OCI-M1 (cell line): ENCODE results near the gene DNAJB6.

Experiments used
- DNase-seq: peaks from one replicate; lab custom pipeline; 2025; lab: John Stamatoyannopoulos, UW

DNAJB6 gene

GRCh38 chr7:157368955-157369354 lies 32.2 kb downstream of the DNAJB6 start:
- DNase-seq, result no peak

- no peak for DNase-seq
These were observed 33.9 kb downstream of the DNAJB6 start for GRCh38 chr7:157370742-157371141.

- DNase-seq, result no peak
These were observed 34.5 kb downstream of the DNAJB6 start for GRCh38 chr7:157371296-157371695.

- no peak for DNase-seq
These were observed 35.8 kb downstream of the DNAJB6 start for GRCh38 chr7:157372300-157373232.

- DNase-seq, result no peak
These were observed 36.7 kb downstream of the DNAJB6 start for GRCh38 chr7:157373493-157373892.

- DNase-seq, result no peak
These were observed 38.6 kb downstream of the DNAJB6 start for GRCh38 chr7:157375410-157375809.

- no peak for DNase-seq
These were observed 40.8 kb downstream of the DNAJB6 start for GRCh38 chr7:157377436-157378124.

GRCh38 chr7:157378390-157378789 lies 41.6 kb downstream of the DNAJB6 start:
- DNase-seq, result no peak

GRCh38 chr7:157379493-157379892 lies 42.7 kb downstream of the DNAJB6 start:
- no peak for DNase-seq

GRCh38 chr7:157380416-157380815 lies 43.6 kb downstream of the DNAJB6 start:
- no peak for DNase-seq

- DNase-seq, result no peak
These were observed 47.1 kb downstream of the DNAJB6 start for GRCh38 chr7:157383868-157384267.

- no peak for DNase-seq
These were observed 47.5 kb downstream of the DNAJB6 start for GRCh38 chr7:157384301-157384700.

GRCh38 chr7:157386979-157387800 lies 50.4 kb downstream of the DNAJB6 start:
- peak; percentile 48 for DNase-seq

- DNase-seq, result no peak
These were observed 51.5 kb downstream of the DNAJB6 start for GRCh38 chr7:157388301-157388700.

- DNase-seq, result no peak
These were observed 53.3 kb downstream of the DNAJB6 start for GRCh38 chr7:157389951-157390730.

- no peak for DNase-seq
These were observed 54.4 kb downstream of the DNAJB6 start for GRCh38 chr7:157391036-157391710.

- DNase-seq, result no peak
These were observed 55.6 kb downstream of the DNAJB6 start for GRCh38 chr7:157392256-157393037.

- DNase-seq, result no peak
These were observed 57.7 kb downstream of the DNAJB6 start for GRCh38 chr7:157394246-157395191.

- peak; percentile 13 for DNase-seq
These were observed 58.4 kb downstream of the DNAJB6 start for GRCh38 chr7:157395206-157395605.
